K562 (cell line): Measurements from ENCODE around the gene SHBG. TPM values are rescaled to one million over a fixed set of nuclear protein-coding genes. Genes with fewer than 3 reads are reported as not detected.

Experiments used
- ATAC-seq: fragments of 200-7000 bp; cut with Tn5 transposase; 3 replicates; pipeline ENCODE4 v1.9.1; 2020; ENCODE audit warnings: moderate library complexity
- BruUV-seq: library from RNA; stranded (reverse); fragments of 400-500 nt; replicated peaks from 2 replicates; lab custom pipeline; 2021; lab: Mats Ljungman, UMichigan
- CTCF ChIA-PET: fragments of 300-600 bp; formaldehyde crosslinking; extraction: SDS; loops from one replicate; lab custom pipeline; 2021; ENCODE audit warnings: low intra/inter-chr PET ratio; lab: Yijun Ruan, JAX
- POLR2A ChIA-PET: fragments of 300-600, 350-650 bp; sonication (Branson Sonifier 250); formaldehyde crosslinking; extraction: SDS; loops from one replicate; lab custom pipeline; 2021; ENCODE audit warnings: antibody characterized with exemption, inconsistent platforms; lab: Yijun Ruan, JAX
- DNase-seq, 4 experiments: peaks; one replicate each; pipeline versions ENCODE4 v3.0.0 to v3.0.0-alpha.2; 2011 to 2018; ENCODE audit warnings: low spot score in 3 of 4, mixed read lengths in 3 of 4; ENCODE audit errors: extremely low read depth in 1 of 4
- FAIRE-seq: peaks from 2 replicates; lab custom pipeline; 2011; peaks lifted over from hg19 to GRCh38; lab: Jason Lieb, UNC
- H2AFZ ChIP-seq: 2 replicates; pipeline ENCODE4 v1.6.0; 2011; ENCODE audit warnings: low read depth, low read length, control low read depth, inconsistent platforms
- H3K27ac ChIP-seq: fragments of 200-600 bp; 3 replicates; pipeline ENCODE4 v1.8.0; 2011; ENCODE audit warnings: low read depth, mild to moderate bottlenecking, control low read depth, inconsistent platforms, low read length, moderate library complexity, mixed read lengths; ENCODE audit errors: extremely low read depth
- H3K27me3 ChIP-seq, 2 experiments: fragments of 300-600 bp in 1 of 2; 2 replicates in 1 of 2; 3 replicates in 1 of 2; pipeline versions ENCODE4 v1.6.0 to v1.8.0; 2011; ENCODE audit warnings: inconsistent platforms in 2 of 2, low read length in 2 of 2, mild to moderate bottlenecking in 1 of 2, mixed read lengths in 1 of 2, moderate library complexity in 1 of 2; ENCODE audit not compliant: control insufficient read depth in 2 of 2, insufficient read depth in 2 of 2
- H3K36me3 ChIP-seq: fragments of 300-600 bp; 3 replicates; pipeline ENCODE4 v1.8.0; 2011; ENCODE audit warnings: mild to moderate bottlenecking, low read length, inconsistent platforms; ENCODE audit not compliant: control insufficient read depth, insufficient read depth
- H3K4me1 ChIP-seq, 2 experiments: fragments of 200-600 bp in 1 of 2; replicated peaks in 1 of 2; 2 replicates in 1 of 2; 3 replicates in 1 of 2; pipeline versions ENCODE4 v1.5.1 to v1.8.0; 2011; ENCODE audit warnings: inconsistent platforms in 2 of 2, low read length in 2 of 2, mild to moderate bottlenecking in 1 of 2, mixed read lengths in 1 of 2, moderate library complexity in 1 of 2; ENCODE audit not compliant: control insufficient read depth in 2 of 2, insufficient read depth in 2 of 2
- H3K4me2 ChIP-seq: 2 replicates; pipeline ENCODE4 v1.6.1; 2011; ENCODE audit warnings: low read length, control low read depth, inconsistent platforms, mixed read lengths; ENCODE audit not compliant: insufficient read depth
- H3K4me3 ChIP-seq: fragments of 200-600 bp; sonication (generic), shearing (Covaris generic); 2 replicates; pipeline ENCODE4 v1.5.1; 2016; ENCODE audit warnings: control low read depth, inconsistent platforms
- H3K79me2 ChIP-seq: fragments of 200-600 bp; 3 replicates; pipeline ENCODE4 v1.8.0; 2011; ENCODE audit warnings: low read length, inconsistent platforms; ENCODE audit not compliant: control insufficient read depth, insufficient read depth
- H3K9ac ChIP-seq, 2 experiments: 2 replicates each; pipeline versions ENCODE4 v1.6.0 to v1.6.1; 2011; ENCODE audit warnings: low read depth in 2 of 2, low read length in 2 of 2, control low read depth in 1 of 2, inconsistent platforms in 1 of 2, mild to moderate bottlenecking in 1 of 2, mixed read lengths in 1 of 2; ENCODE audit not compliant: insufficient read depth in 1 of 2
- H3K9me1 ChIP-seq: one replicate; pipeline ENCODE4 v1.6.0; 2011; ENCODE audit warnings: inconsistent platforms, mild to moderate bottlenecking, low read length, moderate library complexity; ENCODE audit not compliant: control insufficient read depth, insufficient read depth
- H3K9me3 ChIP-seq: replicated peaks from 2 replicates; pipeline ENCODE4 v1.5.1; 2011; ENCODE audit warnings: low read depth, low read length, inconsistent platforms; ENCODE audit not compliant: control insufficient read depth, insufficient read depth
- H4K20me1 ChIP-seq: replicated peaks from 2 replicates; pipeline ENCODE4 v1.6.1; 2011; ENCODE audit warnings: low read length, inconsistent platforms, mixed read lengths; ENCODE audit not compliant: control insufficient read depth, insufficient read depth
- FOXA1 ChIP-seq: fragments of 450-650 bp; IDR thresholded peaks from 2 replicates; pipeline ENCODE4 v1.6.1; 2016; ENCODE audit warnings: mild to moderate bottlenecking, borderline replicate concordance
- HNRNPLL ChIP-seq: fragments of 200-400 bp; formaldehyde crosslinking; IDR thresholded peaks from 2 replicates; pipeline ENCODE4 v1.6.1; 2017; ENCODE audit warnings: low read length, low read depth, mild to moderate bottlenecking; ENCODE audit not compliant: poor library complexity, severe bottlenecking
- PML ChIP-seq: IDR thresholded peaks from 2 replicates; pipeline ENCODE4 v1.6.1; 2012; ENCODE audit warnings: low read length, inconsistent platforms
- TRIM28 ChIP-seq: fragments of 450-650 bp; IDR thresholded peaks from 2 replicates; pipeline ENCODE4 v1.6.1; 2017
- ZC3H11A ChIP-seq: IDR thresholded peaks from 2 replicates; pipeline ENCODE4 v1.6.1; 2012; ENCODE audit warnings: low read depth, low read length, improper control_type of control experiment
- ZNF253 ChIP-seq: fragments of 250-450 bp; sonication (Bioruptor Pico); conservative IDR thresholded peaks from 2 replicates; pipeline ENCODE4 v1.6.1; 2021; ENCODE audit warnings: mild to moderate bottlenecking
- ZSCAN29 ChIP-seq: fragments of 450-650 bp; IDR thresholded peaks from 2 replicates; pipeline ENCODE4 v1.6.1; 2017
- WGBS: fragments of 100-300 bp; shearing (Covaris generic); methylation state at CpG from one replicate; pipeline ENCODE4 v1.1.6; 2016; ENCODE audit warnings: low coverage, mixed read lengths; ENCODE audit not compliant: insufficient coverage; ENCODE audit errors: missing lambda C conversion rate; 5-methylcytosine and 5-hydroxymethylcytosine counted together
- in situ Hi-C: fragments of 300-500 bp; cut with MboI; formaldehyde crosslinking; loops from 4 replicates; pipeline ENCODE4 v1.15.0; 2018; ENCODE audit warnings: inconsistent platforms, mixed read lengths
- intact Hi-C: fragments of 100-400 bp; cut with micrococcal nuclease; formaldehyde crosslinking; loops from 2 replicates; pipeline ENCODE4 v1.14.2; 2022
- polyA plus RNA-seq, 8 experiments: library from polyadenylated mRNA; depleted of rRNA in 4 of 8; stranded (reverse) in 5 of 8; unstranded in 3 of 8; fragments of >200 nt; fragmentation: Nextera tagmentation in 2 of 8; fragmentation: Illumina TruSeq in 1 of 8; extraction: Ambion mirVana in 2 of 8; extraction: Trizol in 1 of 8; gene quantifications; 2 replicates each; pipeline versions ENCODE4 v1.2.1 to v1.2.3, GENCODE V29; 2011 to 2014; ENCODE audit warnings: inconsistent platforms in 1 of 8, missing spikeins in 1 of 8
- total RNA-seq, 7 experiments: library from RNA; depleted of rRNA in 6 of 7; stranded (reverse); fragments of >200 nt in 6 of 7; fragmentation: Illumina TruSeq in 2 of 7; extraction: Trizol in 2 of 7; gene quantifications; 2 replicates each; pipeline versions ENCODE4 v1.2.1 to v1.2.3, GENCODE V29; 2011 to 2021; ENCODE audit warnings: low replicate concordance in 1 of 7

The SHBG gene
- total and polyA plus RNA-seq, 9 of the 15 experiments (the other 6 are each of a cell fraction or from before 2014, with no cell fraction given) = not detected

DNA sequence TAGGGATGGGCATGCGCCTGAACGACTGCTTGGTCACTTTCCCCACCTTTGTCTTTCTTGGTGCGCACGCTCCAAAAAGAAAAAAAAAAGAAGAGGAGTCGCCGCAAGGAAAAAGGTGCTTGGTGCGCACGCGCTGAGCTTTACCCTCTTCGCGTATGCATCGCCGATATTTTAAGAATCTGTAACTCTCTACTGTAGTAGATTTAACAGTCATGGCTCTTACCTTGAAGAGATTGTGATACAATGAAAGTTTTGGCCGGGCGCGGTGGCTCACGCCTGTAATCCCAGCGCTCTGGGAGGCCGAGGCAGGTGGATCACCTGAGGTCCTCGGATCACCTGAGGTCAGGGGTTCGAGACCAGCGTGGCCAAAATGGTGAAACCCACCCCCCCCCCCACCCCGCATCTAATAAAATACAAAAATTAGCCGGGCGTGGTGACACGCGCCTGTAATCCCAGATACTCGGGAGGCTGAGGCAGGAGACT lies 14.6 kb upstream of the SHBG start (continued):
- peak; percentile 60 for TF ChIP-seq HNRNPLL
- no peak for TF ChIP-seq ZSCAN29

DNA sequence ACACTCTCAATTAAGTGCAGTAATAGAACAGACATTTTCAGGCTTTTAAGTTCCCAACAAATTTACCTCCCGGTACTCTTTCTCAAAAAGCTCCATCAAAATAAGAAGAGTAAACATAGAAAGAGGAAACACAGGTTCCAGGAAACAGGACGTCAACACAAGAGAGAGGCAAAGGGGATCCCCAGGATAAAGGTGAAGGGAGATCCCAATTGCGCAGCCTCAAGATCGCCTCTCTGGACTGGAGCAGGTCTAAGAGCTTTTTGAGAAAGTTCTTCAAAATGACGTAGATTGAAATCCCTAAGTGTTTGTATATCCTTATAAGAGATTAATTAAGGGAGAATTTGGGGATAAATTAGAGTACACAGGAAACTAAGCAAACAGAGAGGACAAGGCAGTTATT lies 11.3 kb upstream of the SHBG start:
- no peaks in the 10 kb centered on the region for H4K20me1 ChIP-seq
- H3K9me3 ChIP-seq = no peaks in the 10 kb centered on the region
- in situ Hi-C loops (no loop called here), intact Hi-C loops (loop anchor here (5.0 kb wide), 1 partner anchor 36 kb away; the partner anchor contains the start of gene MPDU1)
- DNase-seq = no peak
- no peak for ATAC-seq
- 45% methylated on average over 5 of the region's 5 CpGs for WGBS
- no TSS peak for BruUV-seq
- H3K79me2 ChIP-seq = peaks cover 8% of the 10 kb centered on the region
- FAIRE-seq = no peak
- TF ChIP-seq ZC3H11A (no peak), FOXA1 (no peak), ZNF253 (CRISPR knock-in tag) (no peak), TRIM28 (no peak), PML (no peak)
- TF ChIP-seq, all 486 proteins: peak for 0
- CTCF ChIA-PET = no interaction called here
- Histone ChIP-seq H2AFZ (no peak overlapping the region), H3K4me3 (no peak overlapping the region), H3K27ac (no peak overlapping the region), H3K36me3 (no peaks in the 10 kb centered on the region), H3K9me1 (no peaks in the 10 kb centered on the region), H3K4me1 (peaks cover 2 to 14% of the 10 kb centered on the region in 2 experiments; a peak in 2 of 5 replicates), H3K9ac (no peak overlapping the region), H3K27me3 (no peaks in the 10 kb centered on the region), H3K4me2 (no peak overlapping the region)
- POLR2A ChIA-PET = interaction anchor here (0.8 to 1.0 kb wide), 3 partner anchors 9 to 68 kb away, joined by 3 read pairs; partner anchors contain the start of gene SAT2
